GM12878 (cell line): ENCODE data around the gene ZNF385C. TPM values are rescaled to one million over a fixed set of nuclear protein-coding genes. Genes with fewer than 3 reads are reported as not detected.

ENCODE experiments used
- ATAC-seq: fragments of 200-7000 bp; cut with Tn5 transposase; 3 replicates; pipeline ENCODE4 v1.9.1; 2020; ENCODE audit warnings: mild to moderate bottlenecking, moderate library complexity
- BruUV-seq: library from RNA; stranded (reverse); fragments of 400-500 nt; replicated peaks from 2 replicates; lab custom pipeline; 2021; lab: Mats Ljungman, UMichigan
- CTCF ChIA-PET: fragments of 300-600 bp; sonication (Branson Sonifier 250); formaldehyde crosslinking; extraction: SDS; loops from one replicate; lab custom pipeline; 2021; ENCODE audit warnings: inconsistent platforms; lab: Yijun Ruan, JAX
- POLR2A ChIA-PET: fragments of 350-600 bp; formaldehyde crosslinking; extraction: SDS; loops from one replicate; lab custom pipeline; 2021; ENCODE audit warnings: inconsistent platforms; lab: Charles Lee
- RAD21 ChIA-PET: fragments of 300-600 bp; sonication (Branson Sonifier 250); formaldehyde crosslinking; loops from one replicate; lab custom pipeline; 2023; ENCODE audit warnings: antibody characterized with exemption; ENCODE audit not compliant: unreplicated experiment; lab: Charles Lee
- SMC1A ChIA-PET: fragments of 300-600 bp; sonication (Branson Sonifier 250); formaldehyde crosslinking; loops from one replicate; lab custom pipeline; 2023; ENCODE audit not compliant: unreplicated experiment, uncharacterized antibody; lab: Charles Lee
- DNase-seq: peaks from one replicate; pipeline ENCODE4 v3.0.0-alpha.2; 2011; ENCODE audit warnings: low read depth, low spot score
- FAIRE-seq: peaks from 3 replicates; lab custom pipeline; 2011; peaks lifted over from hg19 to GRCh38; lab: Jason Lieb, UNC
- H2AFZ ChIP-seq: 2 replicates; pipeline ENCODE4 v1.6.0; 2011; ENCODE audit warnings: low read depth, low read length, control low read depth; ENCODE audit not compliant: control insufficient read depth
- H3K27ac ChIP-seq: 2 replicates; pipeline ENCODE4 v1.5.1; 2011; ENCODE audit warnings: control low read depth; ENCODE audit not compliant: control insufficient read depth, insufficient read depth
- H3K27me3 ChIP-seq, 2 experiments: replicated peaks in 1 of 2; 2 replicates each; pipeline versions ENCODE4 v1.6.0 to v1.6.1; 2011; ENCODE audit warnings: low read length in 1 of 2; ENCODE audit not compliant: control insufficient read depth in 2 of 2, insufficient read depth in 2 of 2
- H3K36me3 ChIP-seq, 2 experiments: 2 replicates each; pipeline ENCODE4 v1.5.1; 2011; ENCODE audit warnings: low read length in 1 of 2; ENCODE audit not compliant: control insufficient read depth in 2 of 2, insufficient read depth in 2 of 2
- H3K4me1 ChIP-seq: 2 replicates; pipeline ENCODE4 v1.6.1; 2011; ENCODE audit warnings: mild to moderate bottlenecking, low read length, moderate library complexity, mixed read lengths; ENCODE audit not compliant: control insufficient read depth, insufficient read depth
- H3K4me2 ChIP-seq: 2 replicates; pipeline ENCODE4 v1.6.0; 2011; ENCODE audit warnings: control low read depth; ENCODE audit not compliant: control insufficient read depth, insufficient read depth
- H3K4me3 ChIP-seq: fragments of 200-600 bp; sonication (generic); 2 replicates; pipeline ENCODE4 v1.5.1; 2016
- H3K79me2 ChIP-seq: 2 replicates; pipeline ENCODE4 v1.6.0; 2011; ENCODE audit warnings: low read length; ENCODE audit not compliant: control insufficient read depth, insufficient read depth
- H3K9ac ChIP-seq: 2 replicates; pipeline ENCODE4 v1.8.0; 2011; ENCODE audit warnings: low read length, control low read depth, mixed read lengths; ENCODE audit not compliant: control insufficient read depth, insufficient read depth
- H3K9me3 ChIP-seq: replicated peaks from 3 replicates; pipeline ENCODE4 v1.5.1; 2011; ENCODE audit warnings: mild to moderate bottlenecking, low read length; ENCODE audit not compliant: control insufficient read depth, insufficient read depth
- H4K20me1 ChIP-seq: 2 replicates; pipeline ENCODE4 v1.6.0; 2011; ENCODE audit not compliant: control insufficient read depth, insufficient read depth
- BRCA1 ChIP-seq: IDR thresholded peaks from 2 replicates; pipeline ENCODE4 v1.6.1; 2011; ENCODE audit warnings: low read depth, low read length, improper control_type of control experiment
- CREB1 ChIP-seq: IDR thresholded peaks from 2 replicates; pipeline ENCODE4 v1.6.1; 2012; ENCODE audit warnings: low read depth, mild to moderate bottlenecking, inconsistent platforms
- EGR1 ChIP-seq, 2 experiments: IDR thresholded peaks; 1 replicate in 1 of 2; 2 replicates in 1 of 2; pipeline ENCODE4 v1.6.1; 2011 to 2012; ENCODE audit warnings: low read depth in 2 of 2, low read length in 2 of 2, borderline replicate concordance in 1 of 2, mild to moderate bottlenecking in 1 of 2, moderate library complexity in 1 of 2
- ESRRA ChIP-seq: IDR thresholded peaks from 2 replicates; pipeline ENCODE4 v1.6.1; 2012; ENCODE audit warnings: mild to moderate bottlenecking, low read length, improper control_type of control experiment
- ETV6 ChIP-seq, 2 experiments: fragments of 450-650 bp in 1 of 2; IDR thresholded peaks in 1 of 2; conservative IDR thresholded peaks in 1 of 2; 2 replicates each; pipeline ENCODE4 v1.6.1; 2014; ENCODE audit warnings: antibody characterized with exemption in 1 of 2, borderline replicate concordance in 1 of 2, low read depth in 1 of 2, mild to moderate bottlenecking in 1 of 2, moderate library complexity in 1 of 2
- GABPA ChIP-seq: IDR thresholded peaks from 2 replicates; pipeline ENCODE4 v1.6.1; 2014; ENCODE audit warnings: antibody characterized with exemption, low read depth, mild to moderate bottlenecking, inconsistent platforms
- HDGF ChIP-seq: fragments of 450-650 bp; IDR thresholded peaks from 2 replicates; pipeline ENCODE4 v1.6.1; 2016; ENCODE audit warnings: antibody characterized with exemption
- KLF5 ChIP-seq: fragments of 450-650 bp; IDR thresholded peaks from 2 replicates; pipeline ENCODE4 v1.6.1; 2014; ENCODE audit warnings: mild to moderate bottlenecking; ENCODE audit not compliant: partially characterized antibody
- PKNOX1 ChIP-seq: fragments of 450-650 bp; IDR thresholded peaks from 2 replicates; pipeline ENCODE4 v1.6.1; 2016; ENCODE audit warnings: mild to moderate bottlenecking
- RB1 ChIP-seq: fragments of 450-650 bp; formaldehyde crosslinking; IDR thresholded peaks from 2 replicates; pipeline ENCODE4 v1.6.1; 2017; ENCODE audit warnings: mild to moderate bottlenecking, borderline replicate concordance
- RUNX3 ChIP-seq: IDR thresholded peaks from 2 replicates; pipeline ENCODE4 v1.6.1; 2012; ENCODE audit warnings: low read length, inconsistent platforms
- SUZ12 ChIP-seq: fragments of 200-600 bp; sonication (generic); IDR thresholded peaks from one replicate; pipeline ENCODE4 v1.6.1; 2018; ENCODE audit warnings: antibody characterized with exemption, mild to moderate bottlenecking; ENCODE audit not compliant: unreplicated experiment
- WGBS: methylation state at CpG from one replicate; pipeline ENCODE4 v1.1.6; 2016; ENCODE audit warnings: low lambda C conversion rate; ENCODE audit not compliant: insufficient replicate concordance, insufficient coverage; ENCODE audit errors: missing lambda C conversion rate; 5-methylcytosine and 5-hydroxymethylcytosine counted together
- in situ Hi-C: fragments of 300-500 bp; cut with MboI; formaldehyde crosslinking; loops from 9 replicates; pipeline ENCODE4 v1.14.3; 2018; ENCODE audit warnings: mixed read lengths
- intact Hi-C: fragments of 100-400 bp; cut with micrococcal nuclease; formaldehyde crosslinking; loops from one replicate; pipeline ENCODE4 v1.14.2; 2022; ENCODE audit not compliant: unreplicated experiment
- polyA plus RNA-seq, 11 experiments: library from polyadenylated mRNA; depleted of rRNA in 4 of 11; unstranded in 6 of 11; stranded (reverse) in 5 of 11; fragments of >200 nt; fragmentation: Nextera tagmentation in 4 of 11; fragmentation: Illumina TruSeq in 1 of 11; extraction: Ambion mirVana in 4 of 11; extraction: Trizol in 1 of 11; gene quantifications; 1 replicate in 1 of 11; 2 replicates in 10 of 11; pipeline versions ENCODE4 v1.2.1 to v1.2.3, GENCODE V29; 2011 to 2016; ENCODE audit warnings: inconsistent platforms in 2 of 11, missing spikeins in 2 of 11, low read depth in 1 of 11
- total RNA-seq, 4 experiments: library from RNA; depleted of rRNA in 3 of 4; stranded (reverse); fragments of >200 nt in 3 of 4; fragmentation: Illumina TruSeq in 1 of 4; extraction: Trizol in 1 of 4; gene quantifications; 2 replicates each; pipeline versions ENCODE4 v1.2.1 to v1.2.3, GENCODE V29; 2013 to 2021
- TF ChIP-seq, protein P1 (sequence below): IDR thresholded peaks from 2 replicates; pipeline ENCODE4 v1.6.1; 2011; ENCODE audit warnings: borderline replicate concordance, low read depth, mild to moderate bottlenecking, moderate library complexity, mixed read lengths, low read length; ENCODE audit not compliant: insufficient read depth; ENCODE audit errors: extremely low read length

The ZNF385C gene
- total and polyA plus RNA-seq, 10 of the 15 experiments (the other 5 are each of a cell fraction or from before 2014, with no cell fraction given), result 0.06 to 0.20 (median 0.07) TPM; not detected in 5

DNA sequence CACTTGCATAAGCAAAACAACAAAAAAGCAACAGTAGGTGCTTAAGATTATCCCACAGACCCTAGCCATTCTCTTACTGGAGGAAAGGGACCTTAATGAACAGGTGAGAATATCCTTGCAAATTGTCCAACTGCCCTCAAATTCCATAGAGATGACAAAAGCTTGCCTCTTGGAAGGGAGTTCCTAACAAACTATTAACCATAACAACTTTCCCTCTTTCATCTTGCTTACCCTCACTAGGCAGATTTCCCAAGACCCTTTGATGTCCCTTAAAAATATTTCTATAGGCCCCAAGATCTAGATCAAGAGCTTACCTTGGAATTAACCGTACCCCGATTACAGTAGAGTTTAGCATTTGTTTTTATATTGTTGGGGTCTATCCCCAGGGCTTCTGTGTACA lies 109.9 kb downstream of the ZNF385C start (continued):
- TF ChIP-seq KLF5 (no peak), BRCA1 (no peak)

GRCh38 chr17:41987642-41988041 lies 110.6 kb downstream of the ZNF385C start:
- FAIRE-seq (no peak), ATAC-seq (no peak), DNase-seq (no peak)
- Histone ChIP-seq H3K36me3 (peaks cover 23 to 47% of the 10 kb centered on the region in 2 experiments), H2AFZ (no peak overlapping the region), H3K79me2 (no peaks in the 10 kb centered on the region), H3K4me1 (no peaks in the 10 kb centered on the region), H3K4me3 (no peak overlapping the region), H4K20me1 (no peaks in the 10 kb centered on the region), H3K9ac (no peak overlapping the region), H3K27ac (no peak overlapping the region), H3K27me3 (no peaks in the 10 kb centered on the region), H3K9me3 (no peaks in the 10 kb centered on the region), H3K4me2 (no peak overlapping the region)
- ChIA-PET SMC1A (interaction anchor here (1.4 kb wide), 1 partner anchor 18 kb away, joined by 3 read pairs; no protein-coding TSS in a partner anchor), POLR2A (no interaction called here), CTCF (no interaction called here), RAD21 (no interaction called here)
- WGBS, result 59% methylated on average over 3 of the region's 3 CpGs
- TF ChIP-seq CREB1, result peak; percentile 38; the same call in 1 of the 2 replicates
- TF ChIP-seq, protein P1, sequence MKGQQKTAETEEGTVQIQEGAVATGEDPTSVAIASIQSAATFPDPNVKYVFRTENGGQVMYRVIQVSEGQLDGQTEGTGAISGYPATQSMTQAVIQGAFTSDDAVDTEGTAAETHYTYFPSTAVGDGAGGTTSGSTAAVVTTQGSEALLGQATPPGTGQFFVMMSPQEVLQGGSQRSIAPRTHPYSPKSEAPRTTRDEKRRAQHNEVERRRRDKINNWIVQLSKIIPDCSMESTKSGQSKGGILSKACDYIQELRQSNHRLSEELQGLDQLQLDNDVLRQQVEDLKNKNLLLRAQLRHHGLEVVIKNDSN, result no peak
- intact Hi-C loops, result no loop called here
- no TSS peak for BruUV-seq
- in situ Hi-C loops, result no loop called here

GRCh38 chr17:41986634-41987033 lies 111.6 kb downstream of the ZNF385C start:
- no peaks in the 10 kb centered on the region for H3K9me3 ChIP-seq
- H3K4me1 ChIP-seq, result no peaks in the 10 kb centered on the region
- H3K27me3 ChIP-seq, result no peaks in the 10 kb centered on the region
- H3K79me2 ChIP-seq, result no peaks in the 10 kb centered on the region
- FAIRE-seq (no peak), ATAC-seq (no peak), DNase-seq (no peak)
- in situ Hi-C loops, result no loop called here
- H3K4me3 ChIP-seq, result no peak overlapping the region
- POLR2A ChIA-PET, result no interaction called here
- CTCF ChIA-PET, result no interaction called here
- no peaks in the 10 kb centered on the region for H4K20me1 ChIP-seq
- BruUV-seq, result TSS peak; percentile 11
- H3K4me2 ChIP-seq, result no peak overlapping the region
- WGBS, result 100% methylated on average over 1 of the region's 1 CpG
- SMC1A ChIA-PET, result no interaction called here
- peaks cover 24 to 40% of the 10 kb centered on the region in 2 experiments for H3K36me3 ChIP-seq
- H3K27ac ChIP-seq, result no peak overlapping the region
- intact Hi-C loops, result no loop called here
- no peak overlapping the region for H3K9ac ChIP-seq
- RAD21 ChIA-PET, result no interaction called here
- H2AFZ ChIP-seq, result no peak overlapping the region
- TF ChIP-seq SUZ12 (no peak), RUNX3 (no peak), ESRRA (no peak), GABPA (no peak), RB1 (no peak), HDGF (no peak), EGR1 (IDR thresholded peaks at IDR 0.05; ENCODE audit: borderline replicate concordance in 1 of 2, low read depth in 2 of 2, low read length in 2 of 2) (no peak), PKNOX1 (no peak), ETV6 (conservative IDR thresholded peaks at IDR 0.05 in 1 of 2, IDR thresholded peaks at IDR 0.05 in 1 of 2; ENCODE audit: borderline replicate concordance in 1 of 2, low read depth in 1 of 2) (no peak)
